ENCODE results near the gene MVK. TPM values are rescaled to one million over a fixed set of nuclear protein-coding genes. Genes with fewer than 3 reads are reported as not detected.
"Not testable (repeated sequence)": the region's sequence is repeated elsewhere in the genome, so short reads cannot be mapped to it uniquely, and the experiment has no call there.

MVK gene
- total RNA-seq, 1 experiment from 2014 or later = 13.8 TPM

DNA sequence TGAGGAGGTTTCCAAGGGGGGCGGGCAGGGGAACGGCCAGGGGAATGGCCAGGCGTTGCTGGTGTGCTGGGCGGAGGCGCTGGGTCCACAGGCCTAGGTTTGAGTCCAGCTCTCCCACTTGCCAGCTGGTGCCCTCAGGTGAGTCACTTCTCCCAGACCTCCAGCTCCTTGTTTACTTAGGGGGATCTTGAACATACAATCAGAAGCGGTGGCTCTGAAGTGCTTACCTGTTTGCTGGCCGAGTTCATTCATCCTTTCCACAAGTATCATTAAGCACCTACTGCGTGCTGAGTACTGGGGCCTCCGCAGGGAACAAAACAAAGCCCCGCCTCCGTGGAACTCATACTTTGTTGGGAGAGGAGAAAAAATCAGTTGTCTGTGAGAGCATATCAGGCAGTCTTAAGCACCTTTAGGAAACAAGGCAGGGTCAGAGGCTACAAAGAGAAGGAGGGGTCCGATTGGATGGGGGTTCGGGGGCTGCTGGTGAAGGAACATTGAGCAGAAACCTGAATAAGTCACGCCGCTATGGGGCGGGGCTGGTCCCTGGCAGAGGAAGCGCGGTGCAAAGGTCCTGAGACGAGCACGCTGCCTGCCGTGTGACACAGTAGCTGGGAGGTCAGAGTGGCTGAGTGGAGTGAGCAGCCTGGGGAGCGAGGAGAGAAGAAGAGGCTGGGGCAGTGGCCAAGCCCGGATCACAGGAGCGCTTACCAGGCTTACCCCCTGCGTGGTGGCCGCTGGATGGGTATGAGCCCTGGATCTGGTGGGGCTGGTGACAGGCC lies 15.1 kb downstream of the MVK start:
- DNase-seq (ENCODE audit: low read depth) = no peak

DNA sequence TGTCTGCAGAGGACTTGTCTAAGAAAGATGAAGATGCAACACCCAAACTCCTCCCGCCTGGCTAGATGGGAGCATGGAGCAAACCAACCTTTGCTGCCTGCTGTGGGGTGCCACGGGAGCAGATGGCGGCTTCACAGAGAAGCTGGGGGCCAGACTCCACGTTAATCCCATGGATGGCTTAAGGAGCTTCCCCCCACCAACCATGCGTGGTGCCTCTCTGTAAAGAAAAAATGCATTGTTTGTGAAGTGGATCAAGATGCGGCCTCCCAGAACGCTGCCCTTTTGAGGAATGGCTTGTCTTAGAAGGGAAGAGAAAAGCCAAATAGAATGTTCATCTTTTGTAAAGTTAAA lies 15.6 kb downstream of the MVK start:
- DNase-seq (ENCODE audit: low read depth) = no peak

DNA sequence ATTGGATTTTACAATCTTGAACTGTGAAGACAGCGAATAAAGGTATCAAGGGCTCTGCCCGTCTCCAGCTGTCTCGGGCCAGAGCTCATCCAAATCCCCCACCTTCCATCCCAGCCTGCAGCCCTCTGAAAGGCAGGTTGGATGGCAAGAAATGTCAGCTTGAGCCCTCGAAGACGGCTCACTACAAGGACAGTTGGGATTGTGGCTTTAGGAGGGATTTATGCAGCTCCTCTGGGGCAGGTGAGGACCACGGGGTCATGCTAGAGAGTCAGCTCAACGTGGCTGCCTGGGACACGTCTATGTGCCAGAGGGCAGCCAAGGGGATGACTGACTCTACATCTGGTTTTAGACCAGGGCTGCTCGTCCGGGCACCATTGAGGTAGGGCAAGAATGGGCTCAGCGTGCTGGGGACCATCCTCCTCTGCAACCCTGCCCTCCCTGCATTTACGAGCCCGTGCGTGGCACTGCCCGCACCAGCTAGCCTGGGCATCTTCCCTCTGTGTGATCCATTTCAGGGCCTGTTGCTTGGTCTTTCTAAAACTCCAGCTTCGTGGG lies 16.2 kb downstream of the MVK start:
- DNase-seq (ENCODE audit: low read depth) = no peak

GRCh38 chr12:109590566-109590965 lies 17.0 kb downstream of the MVK start:
- DNase-seq (ENCODE audit: low read depth) = no peak

DNA sequence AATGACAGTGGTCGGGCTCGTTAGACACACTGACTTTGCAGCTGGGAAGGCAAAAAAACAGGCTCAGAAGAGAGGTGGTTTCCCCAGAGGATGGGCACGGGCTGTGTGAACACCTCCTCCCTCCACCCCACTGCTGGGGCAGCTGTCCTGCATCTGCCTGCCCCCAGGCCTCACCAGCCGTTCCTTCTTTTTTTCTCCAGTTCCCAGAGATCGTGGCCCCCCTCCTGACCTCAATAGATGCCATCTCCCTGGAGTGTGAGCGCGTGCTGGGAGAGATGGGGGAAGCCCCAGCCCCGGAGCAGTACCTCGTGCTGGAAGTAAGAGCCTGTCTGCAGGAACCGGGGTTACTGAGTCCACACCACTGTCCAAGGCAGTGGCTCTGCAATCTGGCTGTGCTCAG lies 17.4 kb downstream of the MVK start:
- no peak for DNase-seq (ENCODE audit: low read depth)

- no peak for DNase-seq (ENCODE audit: low read depth)
These were observed 18.8 kb downstream of the MVK start for GRCh38 chr12:109592195-109592904.

DNA sequence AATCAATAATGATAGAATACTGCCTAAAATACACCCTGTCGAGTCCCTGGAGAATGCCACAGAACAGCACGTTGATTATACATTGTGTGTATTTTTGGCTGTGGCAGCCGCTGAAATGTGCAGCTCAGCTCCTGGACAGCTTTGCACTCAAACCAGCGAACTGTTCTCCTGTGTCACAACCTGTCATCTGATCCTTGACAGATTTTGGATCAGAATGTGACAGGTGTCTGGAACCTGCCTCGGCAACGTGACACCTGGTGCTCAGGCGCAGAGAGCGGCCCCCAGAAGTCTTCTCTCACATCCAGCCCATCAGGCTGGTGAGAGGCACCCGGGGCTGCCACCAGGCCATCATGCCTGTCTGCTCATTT lies 19.3 kb downstream of the MVK start:
- no peak for DNase-seq (ENCODE audit: low read depth)

DNA sequence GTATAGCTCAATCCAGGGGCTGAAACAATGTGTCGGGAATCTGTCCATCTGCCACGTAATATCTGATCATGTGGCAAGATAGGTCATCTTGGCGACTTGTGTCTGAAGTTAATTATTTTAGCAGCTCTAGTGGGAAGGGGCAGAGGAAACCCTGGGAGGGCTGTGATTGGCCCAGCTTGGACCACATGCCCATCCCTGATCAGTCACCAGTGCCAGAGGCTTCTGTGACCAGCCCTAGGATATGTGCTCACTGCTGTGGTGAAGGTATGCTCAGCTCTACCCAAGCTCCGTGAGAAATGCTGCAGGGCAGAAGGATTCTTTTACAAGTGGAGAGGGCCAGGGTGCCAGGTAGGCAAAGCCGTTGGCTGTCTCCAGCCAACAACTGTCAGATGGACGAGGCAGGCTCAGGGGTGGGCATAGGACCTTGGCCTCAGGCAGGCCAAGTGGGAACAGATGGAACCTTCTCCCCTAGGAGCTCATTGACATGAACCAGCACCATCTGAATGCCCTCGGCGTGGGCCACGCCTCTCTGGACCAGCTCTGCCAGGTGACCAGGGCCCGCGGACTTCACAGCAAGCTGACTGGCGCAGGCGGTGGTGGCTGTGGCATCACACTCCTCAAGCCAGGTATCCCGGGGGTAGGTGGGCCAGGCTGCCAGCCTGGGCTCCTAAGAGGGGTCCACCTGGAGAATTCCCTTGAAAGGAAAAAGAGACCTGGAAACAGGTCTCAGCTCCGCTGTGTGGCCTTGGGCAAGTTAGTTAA lies 21.1 kb downstream of the MVK start:
- no peak for DNase-seq (ENCODE audit: low read depth)

GRCh38 chr12:109595321-109595902 lies 21.8 kb downstream of the MVK start:
- no peak for DNase-seq (ENCODE audit: low read depth)

DNA sequence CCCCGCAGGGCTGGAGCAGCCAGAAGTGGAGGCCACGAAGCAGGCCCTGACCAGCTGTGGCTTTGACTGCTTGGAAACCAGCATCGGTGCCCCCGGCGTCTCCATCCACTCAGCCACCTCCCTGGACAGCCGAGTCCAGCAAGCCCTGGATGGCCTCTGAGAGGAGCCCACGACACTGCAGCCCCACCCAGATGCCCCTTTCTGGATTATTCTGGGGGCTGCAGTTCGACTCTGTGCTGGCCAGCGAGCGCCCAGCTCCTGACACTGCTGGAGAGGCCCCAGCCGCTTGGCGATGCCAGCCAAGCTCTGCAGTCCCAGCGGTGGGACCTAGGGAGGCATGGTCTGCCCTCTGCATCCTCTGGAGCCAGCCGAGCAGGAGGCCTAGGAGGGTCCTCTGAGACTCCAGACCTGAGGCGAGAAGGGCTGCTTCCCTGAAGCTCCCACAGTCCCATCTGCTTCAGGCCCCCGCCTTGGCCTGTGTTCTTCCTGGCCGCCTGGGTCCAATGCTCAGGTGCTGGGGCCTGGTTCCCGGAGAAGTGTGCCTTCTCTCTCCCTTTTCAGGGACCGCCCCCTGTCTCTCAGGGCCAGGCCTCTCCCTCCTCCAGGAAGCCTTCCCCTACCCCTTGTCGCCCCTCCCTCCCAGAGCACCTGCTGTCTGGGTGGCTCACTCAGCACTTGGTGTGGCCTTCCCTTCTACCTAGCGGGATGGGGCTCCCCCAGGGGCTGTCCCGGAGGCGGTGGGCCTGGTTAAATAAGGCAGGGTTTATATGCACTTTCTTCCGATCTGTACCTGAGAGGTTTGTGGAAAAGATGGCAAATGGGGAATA lies 23.0 kb downstream of the MVK start:
- no peak for DNase-seq (ENCODE audit: low read depth)

DNA sequence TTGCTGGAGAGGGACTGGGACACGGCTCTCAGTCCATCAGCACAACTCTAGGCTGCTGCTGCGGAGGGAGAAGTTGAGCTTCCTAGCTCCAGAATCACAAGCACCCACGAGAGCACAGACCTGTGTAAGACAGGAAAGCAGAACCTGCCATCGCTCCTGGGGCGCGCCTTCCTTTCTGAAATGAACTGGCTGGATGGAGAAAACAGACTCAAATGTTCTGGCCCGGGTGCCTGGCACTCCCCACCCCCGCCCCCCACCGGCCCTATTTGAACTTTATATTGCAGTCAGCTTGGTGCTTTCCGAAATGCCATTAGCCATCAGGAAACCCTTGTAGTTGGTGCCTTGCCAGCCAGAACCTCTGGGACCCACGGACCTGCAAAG lies 23.8 kb downstream of the MVK start:
- no peak for DNase-seq (ENCODE audit: low read depth)

DNA sequence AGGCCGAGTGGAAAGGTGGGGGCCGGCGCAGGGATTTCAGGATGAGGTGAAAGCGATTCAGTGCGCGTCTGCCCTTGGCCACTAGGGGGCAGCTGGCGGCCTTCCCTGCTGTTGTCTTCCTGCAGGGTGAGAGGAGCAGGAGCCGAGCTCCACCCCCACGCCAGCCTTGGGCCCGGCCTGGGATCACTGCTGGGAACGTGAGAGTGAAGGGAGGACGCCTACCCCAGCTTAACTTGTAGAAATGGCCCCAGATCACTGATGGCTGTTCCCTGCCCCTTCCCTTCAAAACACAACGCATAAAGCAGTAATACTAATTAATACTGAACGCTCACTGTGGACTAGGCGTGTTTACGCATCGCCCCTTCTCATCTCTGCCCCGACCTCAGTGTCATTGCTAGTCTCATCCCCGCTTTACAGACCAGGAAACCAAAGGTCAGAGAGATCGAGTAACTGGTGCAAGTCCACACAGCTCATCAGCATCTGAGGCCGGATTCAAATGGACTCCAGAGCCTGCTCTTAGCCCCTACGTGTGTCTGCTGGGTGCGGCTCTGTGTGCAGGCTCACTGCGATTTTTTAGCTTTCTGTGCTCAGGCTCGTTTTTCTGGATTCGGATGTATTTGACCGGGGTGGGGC lies 24.3 kb downstream of the MVK start:
- DNase-seq (ENCODE audit: low read depth) = peak; percentile 65

GRCh38 chr12:109598428-109598854 lies 24.8 kb downstream of the MVK start:
- DNase-seq (ENCODE audit: low read depth) = no peak

DNA sequence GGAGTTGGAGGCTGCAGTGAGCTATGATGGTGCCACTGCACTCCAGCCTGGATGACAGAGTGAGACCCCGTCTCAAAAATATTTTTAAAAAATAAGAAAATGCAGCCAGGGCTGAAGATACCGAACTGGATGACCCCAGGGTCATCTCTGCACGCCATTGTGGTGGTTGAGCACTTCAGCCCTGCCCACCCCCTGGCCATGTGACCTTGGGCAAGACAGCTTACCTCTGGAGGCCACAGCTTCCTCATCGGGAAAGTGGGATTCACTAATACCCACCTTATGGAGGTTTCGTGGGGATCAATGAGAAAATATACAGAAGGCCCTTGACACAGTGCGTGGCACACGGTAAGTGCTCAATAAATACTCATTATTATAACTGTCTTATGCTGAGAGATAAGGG lies 25.5 kb downstream of the MVK start:
- DNase-seq (ENCODE audit: low read depth) = no peak

- DNase-seq (ENCODE audit: low read depth) = no peak
These were observed 26.9 kb downstream of the MVK start for GRCh38 chr12:109600481-109600880.

- DNase-seq (ENCODE audit: low read depth) = no peak
These were observed 27.4 kb downstream of the MVK start for GRCh38 chr12:109600995-109601394.

- DNase-seq (ENCODE audit: low read depth) = no peak
These were observed 28.0 kb downstream of the MVK start for GRCh38 chr12:109601557-109601956.

DNA sequence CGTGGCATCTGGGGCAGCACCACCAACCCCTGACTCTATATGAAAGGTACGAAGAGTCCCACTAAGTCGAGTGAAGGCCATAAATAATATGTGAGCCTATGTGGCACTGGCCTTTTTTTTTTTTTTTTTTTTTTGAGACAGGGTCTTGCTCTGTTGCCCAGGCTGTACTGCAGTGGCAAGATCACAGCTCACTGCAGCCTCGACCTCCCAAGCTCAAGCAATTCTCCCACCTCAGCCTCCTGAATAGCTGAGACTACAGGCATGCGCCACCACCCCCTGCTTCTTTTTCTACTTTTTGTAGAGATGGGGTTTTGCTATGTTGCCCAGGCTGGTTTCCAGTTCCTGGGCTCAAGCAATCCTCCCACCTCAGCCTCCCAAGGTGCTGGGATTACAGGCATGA lies 28.5 kb downstream of the MVK start:
- not testable (repeated sequence) for DNase-seq (ENCODE audit: low read depth)

DNA sequence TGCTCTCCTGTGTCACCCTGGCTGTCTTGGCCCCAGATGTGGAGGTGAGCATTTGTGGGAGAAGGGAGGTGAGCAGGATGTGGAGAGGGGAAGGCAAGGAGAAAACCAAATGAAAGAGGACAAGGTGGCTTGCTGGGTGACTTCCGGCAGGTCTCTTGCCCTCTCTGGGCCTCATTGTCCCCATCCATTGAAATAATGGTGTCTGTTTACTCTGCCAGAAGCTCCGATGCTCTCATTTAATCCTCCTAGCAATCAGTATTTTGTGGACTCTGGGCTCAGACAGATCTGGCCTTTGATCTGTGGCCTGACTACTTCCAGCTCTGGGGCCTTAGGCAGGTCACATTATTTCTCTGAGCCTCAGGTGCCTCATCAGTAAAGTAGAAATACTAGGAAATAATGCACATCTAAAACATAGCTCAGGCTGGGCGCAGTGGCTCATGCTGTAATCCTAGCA lies 30.6 kb downstream of the MVK start:
- DNase-seq (ENCODE audit: low read depth) = no peak

DNA sequence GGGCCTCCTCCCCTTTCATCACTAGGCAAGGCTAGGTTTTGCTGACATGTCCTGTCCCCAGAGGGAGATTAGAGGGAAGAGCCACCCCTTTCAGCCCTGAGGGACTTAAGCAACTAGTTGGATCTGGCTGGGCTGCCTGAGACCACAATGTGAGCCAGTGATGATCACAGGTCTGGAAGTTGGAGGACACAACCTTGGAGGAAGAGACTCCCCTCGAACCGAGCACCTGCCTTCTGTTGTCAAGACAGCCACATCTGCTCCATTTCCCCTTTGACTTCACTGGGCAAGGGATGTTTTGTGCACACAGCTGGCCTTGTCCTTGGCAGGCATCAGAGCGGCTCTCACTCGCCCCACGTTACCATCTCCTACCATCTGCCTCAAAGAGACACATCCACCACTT lies 31.4 kb downstream of the MVK start:
- DNase-seq (ENCODE audit: low read depth) = no peak
